ENCODE data around the gene IVL.

Gene IVL

GRCh38 chr1:152954436-152954835, 46.1 kb downstream of the IVL start:
- no peak for DNase-seq

GRCh38 chr1:152957561-152957960, 49.2 kb downstream of the IVL start:
- no peak for DNase-seq

GRCh38 chr1:152959273-152959672, 50.9 kb downstream of the IVL start:
- DNase-seq, result no peak

GRCh38 chr1:152959801-152960451, 51.6 kb downstream of the IVL start:
- no peak for DNase-seq

GRCh38 chr1:152960452-152961044, 52.2 kb downstream of the IVL start:
- no peak for DNase-seq
